ENCODE measurements around the gene EIF4G3.

EIF4G3 gene

GRCh38 chr1:21165646-21166045, 11.1 kb downstream of the EIF4G3 start:
- ATAC-seq, result no peak
- no peak for TF ChIP-seq ZC3H10 (CRISPR knock-in tag; IDR thresholded peaks at IDR 0.05)

- ATAC-seq, result no peak
- TF ChIP-seq POU6F1 (CRISPR knock-in tag; IDR thresholded peaks at IDR 0.05; ENCODE audit: borderline replicate concordance, low read depth), result no peak
- TF ChIP-seq, protein P1, sequence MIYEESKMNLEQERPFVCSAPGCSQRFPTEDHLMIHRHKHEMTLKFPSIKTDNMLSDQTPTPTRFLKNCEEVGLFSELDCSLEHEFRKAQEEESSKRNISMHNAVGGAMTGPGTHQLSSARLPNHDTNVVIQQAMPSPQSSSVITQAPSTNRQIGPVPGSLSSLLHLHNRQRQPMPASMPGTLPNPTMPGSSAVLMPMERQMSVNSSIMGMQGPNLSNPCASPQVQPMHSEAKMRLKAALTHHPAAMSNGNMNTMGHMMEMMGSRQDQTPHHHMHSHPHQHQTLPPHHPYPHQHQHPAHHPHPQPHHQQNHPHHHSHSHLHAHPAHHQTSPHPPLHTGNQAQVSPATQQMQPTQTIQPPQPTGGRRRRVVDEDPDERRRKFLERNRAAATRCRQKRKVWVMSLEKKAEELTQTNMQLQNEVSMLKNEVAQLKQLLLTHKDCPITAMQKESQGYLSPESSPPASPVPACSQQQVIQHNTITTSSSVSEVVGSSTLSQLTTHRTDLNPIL (CRISPR knock-in tag; IDR thresholded peaks at IDR 0.05; ENCODE audit: low read depth), result no peak
- TF ChIP-seq BACH2 (CRISPR knock-in tag; IDR thresholded peaks at IDR 0.05; ENCODE audit: borderline replicate concordance), result no peak
- TF ChIP-seq, protein P2, sequence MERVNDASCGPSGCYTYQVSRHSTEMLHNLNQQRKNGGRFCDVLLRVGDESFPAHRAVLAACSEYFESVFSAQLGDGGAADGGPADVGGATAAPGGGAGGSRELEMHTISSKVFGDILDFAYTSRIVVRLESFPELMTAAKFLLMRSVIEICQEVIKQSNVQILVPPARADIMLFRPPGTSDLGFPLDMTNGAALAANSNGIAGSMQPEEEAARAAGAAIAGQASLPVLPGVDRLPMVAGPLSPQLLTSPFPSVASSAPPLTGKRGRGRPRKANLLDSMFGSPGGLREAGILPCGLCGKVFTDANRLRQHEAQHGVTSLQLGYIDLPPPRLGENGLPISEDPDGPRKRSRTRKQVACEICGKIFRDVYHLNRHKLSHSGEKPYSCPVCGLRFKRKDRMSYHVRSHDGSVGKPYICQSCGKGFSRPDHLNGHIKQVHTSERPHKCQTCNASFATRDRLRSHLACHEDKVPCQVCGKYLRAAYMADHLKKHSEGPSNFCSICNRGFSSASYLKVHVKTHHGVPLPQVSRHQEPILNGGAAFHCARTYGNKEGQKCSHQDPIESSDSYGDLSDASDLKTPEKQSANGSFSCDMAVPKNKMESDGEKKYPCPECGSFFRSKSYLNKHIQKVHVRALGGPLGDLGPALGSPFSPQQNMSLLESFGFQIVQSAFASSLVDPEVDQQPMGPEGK (CRISPR knock-in tag; IDR thresholded peaks at IDR 0.05; ENCODE audit: borderline replicate concordance), result no peak
- TF ChIP-seq ISL1 (CRISPR knock-in tag; IDR thresholded peaks at IDR 0.05), result no peak
- TF ChIP-seq RARB (CRISPR knock-in tag; IDR thresholded peaks at IDR 0.05), result no peak
- TF ChIP-seq ZC3H10 (CRISPR knock-in tag; IDR thresholded peaks at IDR 0.05), result no peak
- TF ChIP-seq ZFP3 (CRISPR knock-in tag; IDR thresholded peaks at IDR 0.05), result no peak
- TF ChIP-seq ESRRG (CRISPR knock-in tag; IDR thresholded peaks at IDR 0.05), result no peak
- TF ChIP-seq SNAI2 (CRISPR knock-in tag; IDR thresholded peaks at IDR 0.05), result no peak
- TF ChIP-seq PPARA (CRISPR knock-in tag; IDR thresholded peaks at IDR 0.05; ENCODE audit: borderline replicate concordance), result no peak
- no peak for TF ChIP-seq TCF4 (CRISPR knock-in tag; IDR thresholded peaks at IDR 0.05; ENCODE audit: borderline replicate concordance)
Measured at GRCh38 chr1:21165076-21165475, 11.6 kb downstream of the EIF4G3 start.

GRCh38 chr1:21164266-21164665, 12.4 kb downstream of the EIF4G3 start:
- ATAC-seq, result no peak
- TF ChIP-seq GLIS3 (CRISPR knock-in tag; IDR thresholded peaks at IDR 0.05) (no peak), BACH2 (CRISPR knock-in tag; IDR thresholded peaks at IDR 0.05; ENCODE audit: borderline replicate concordance) (no peak), ZFP3 (CRISPR knock-in tag; IDR thresholded peaks at IDR 0.05) (no peak), OSR1 (CRISPR knock-in tag; IDR thresholded peaks at IDR 0.05) (no peak), ZNF8 (CRISPR knock-in tag; IDR thresholded peaks at IDR 0.05) (no peak), RARB (CRISPR knock-in tag; IDR thresholded peaks at IDR 0.05) (no peak), TCF4 (CRISPR knock-in tag; IDR thresholded peaks at IDR 0.05; ENCODE audit: borderline replicate concordance) (no peak), TOX (CRISPR knock-in tag; IDR thresholded peaks at IDR 0.05; ENCODE audit: borderline replicate concordance) (no peak), PPARA (CRISPR knock-in tag; IDR thresholded peaks at IDR 0.05; ENCODE audit: borderline replicate concordance) (no peak), ARNTL (CRISPR knock-in tag; IDR thresholded peaks at IDR 0.05; ENCODE audit: borderline replicate concordance, low read depth) (no peak), ZFP30 (CRISPR knock-in tag; IDR thresholded peaks at IDR 0.05) (no peak), SNAI2 (CRISPR knock-in tag; IDR thresholded peaks at IDR 0.05) (no peak), ESRRG (CRISPR knock-in tag; IDR thresholded peaks at IDR 0.05) (no peak), ZNF70 (CRISPR knock-in tag; IDR thresholded peaks at IDR 0.05) (no peak), CSDC2 (CRISPR knock-in tag; IDR thresholded peaks at IDR 0.05) (no peak), ISL1 (CRISPR knock-in tag; IDR thresholded peaks at IDR 0.05) (no peak)
- TF ChIP-seq, protein P3, sequence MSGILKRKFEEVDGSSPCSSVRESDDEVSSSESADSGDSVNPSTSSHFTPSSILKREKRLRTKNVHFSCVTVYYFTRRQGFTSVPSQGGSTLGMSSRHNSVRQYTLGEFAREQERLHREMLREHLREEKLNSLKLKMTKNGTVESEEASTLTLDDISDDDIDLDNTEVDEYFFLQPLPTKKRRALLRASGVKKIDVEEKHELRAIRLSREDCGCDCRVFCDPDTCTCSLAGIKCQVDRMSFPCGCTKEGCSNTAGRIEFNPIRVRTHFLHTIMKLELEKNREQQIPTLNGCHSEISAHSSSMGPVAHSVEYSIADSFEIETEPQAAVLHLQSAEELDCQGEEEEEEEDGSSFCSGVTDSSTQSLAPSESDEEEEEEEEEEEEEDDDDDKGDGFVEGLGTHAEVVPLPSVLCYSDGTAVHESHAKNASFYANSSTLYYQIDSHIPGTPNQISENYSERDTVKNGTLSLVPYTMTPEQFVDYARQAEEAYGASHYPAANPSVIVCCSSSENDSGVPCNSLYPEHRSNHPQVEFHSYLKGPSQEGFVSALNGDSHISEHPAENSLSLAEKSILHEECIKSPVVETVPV (CRISPR knock-in tag; IDR thresholded peaks at IDR 0.05), result no peak
- TF ChIP-seq, protein P1 (CRISPR knock-in tag; IDR thresholded peaks at IDR 0.05; ENCODE audit: low read depth), result no peak
- TF ChIP-seq, protein P2 (CRISPR knock-in tag; IDR thresholded peaks at IDR 0.05; ENCODE audit: borderline replicate concordance), result no peak
